WTC11 (cell line): ENCODE data around the gene CBFA2T3.

ENCODE experiments used
- ARID4B ChIP-seq: sonication (generic); formaldehyde crosslinking; IDR thresholded peaks from 2 replicates; pipeline ENCODE4 v1.8.0; 2023; ENCODE audit warnings: missing genetic modification reagents, mild to moderate bottlenecking, borderline replicate concordance
- ATF2 ChIP-seq: sonication (generic); formaldehyde crosslinking; IDR thresholded peaks from 2 replicates; pipeline ENCODE4 v1.8.1; 2022; ENCODE audit warnings: low read depth, missing genetic modification reagents, borderline replicate concordance
- CTCF ChIP-seq: fragments of 200-600 bp; IDR thresholded peaks from 2 replicates; pipeline ENCODE4 v1.8.0; 2022; ENCODE audit warnings: antibody characterized with exemption
- E2F4 ChIP-seq: sonication (generic); formaldehyde crosslinking; IDR thresholded peaks from 2 replicates; pipeline ENCODE4 v1.8.1; 2022; ENCODE audit warnings: low read depth, mild to moderate bottlenecking, moderate library complexity, missing genetic modification reagents, borderline replicate concordance
- MAX ChIP-seq: sonication (generic); formaldehyde crosslinking; IDR thresholded peaks from 2 replicates; pipeline ENCODE4 v1.8.0; 2022; ENCODE audit warnings: mild to moderate bottlenecking, missing genetic modification reagents
- NFYB ChIP-seq: sonication (generic); formaldehyde crosslinking; conservative IDR thresholded peaks from 2 replicates; pipeline ENCODE4 v1.8.0; 2022; ENCODE audit warnings: low read depth, missing genetic modification reagents
- SP1 ChIP-seq: sonication (generic); formaldehyde crosslinking; conservative IDR thresholded peaks from 2 replicates; pipeline ENCODE4 v1.8.1; 2022; ENCODE audit warnings: missing genetic modification reagents
- TCF7 ChIP-seq: sonication (generic); formaldehyde crosslinking; IDR thresholded peaks from 2 replicates; pipeline ENCODE4 v1.8.0; 2022; ENCODE audit warnings: mild to moderate bottlenecking, low read depth, missing genetic modification reagents, moderate library complexity
- TEAD4 ChIP-seq: sonication (generic); formaldehyde crosslinking; IDR thresholded peaks from 2 replicates; pipeline ENCODE4 v1.8.0; 2022; ENCODE audit warnings: mild to moderate bottlenecking, missing genetic modification reagents
- ZBTB21 ChIP-seq: sonication (generic); formaldehyde crosslinking; IDR thresholded peaks from 2 replicates; pipeline ENCODE4 v1.8.1; 2023; ENCODE audit warnings: mild to moderate bottlenecking, missing genetic modification reagents, borderline replicate concordance
- ZBTB43 ChIP-seq: sonication (generic); formaldehyde crosslinking; IDR thresholded peaks from 2 replicates; pipeline ENCODE4 v1.8.1; 2023; ENCODE audit warnings: mild to moderate bottlenecking, missing genetic modification reagents
- ZNF232 ChIP-seq: sonication (generic); formaldehyde crosslinking; IDR thresholded peaks from 2 replicates; pipeline ENCODE4 v1.8.0; 2022; ENCODE audit warnings: mild to moderate bottlenecking, missing genetic modification reagents
- ZNF416 ChIP-seq: fragments of 250-450 bp; sonication (Bioruptor Pico); IDR thresholded peaks from 2 replicates; pipeline ENCODE4 v1.9.0; 2021; ENCODE audit warnings: mild to moderate bottlenecking, inconsistent platforms

- TF ChIP-seq TCF7 (CRISPR knock-in tag) (no peak), CTCF (no peak), ZBTB21 (CRISPR knock-in tag) (no peak), ZNF232 (CRISPR knock-in tag) (no peak), SP1 (no peak), ZNF416 (CRISPR knock-in tag) (no peak), ARID4B (no peak), NFYB (no peak), TEAD4 (CRISPR knock-in tag) (no peak), ZBTB43 (CRISPR knock-in tag) (no peak), MAX (CRISPR knock-in tag) (no peak), ATF2 (CRISPR knock-in tag) (no peak), E2F4 (no peak)
Observed at GRCh38 chr16:88930716-88931115, 46.3 kb downstream of the CBFA2T3 start.
